ENCODE results near the gene MAST3. TPM values are rescaled to one million over a fixed set of nuclear protein-coding genes. Genes with fewer than 3 reads are reported as not detected.
A peak's percentile ranks its signal among the peaks of the same experiment; 100 is the strongest.

The MAST3 gene
- total RNA-seq, 1 experiment from 2014 or later = 11.5 TPM

- TF ChIP-seq IRF1 (CRISPR knock-in tag; IDR thresholded peaks at IDR 0.05) (no peak), ZBTB43 (CRISPR knock-in tag; IDR thresholded peaks at IDR 0.05) (no peak), ZNF121 (CRISPR knock-in tag; IDR thresholded peaks at IDR 0.05) (no peak), SMAD4 (CRISPR knock-in tag; IDR thresholded peaks at IDR 0.05) (no peak)
- DNase-seq (ENCODE audit: low spot score) (no peak), ATAC-seq (no peak)
- Mint-ChIP-seq H3K9me3 (no peaks in the 10 kb centered on the region), H3K27ac (no peak overlapping the region), H3K36me3 (no peaks in the 10 kb centered on the region), H3K4me1 (peaks cover 22% of the 10 kb centered on the region), H3K27me3 (ENCODE audit: low read depth) (peaks cover 19% of the 10 kb centered on the region), H3K4me3 (no peak overlapping the region)
- CTCF ChIA-PET = interaction anchor here (0.5 kb wide), 1 partner anchor 113 kb away, joined by 5 read pairs; no protein-coding TSS in a partner anchor
- POLR2A ChIA-PET = no interaction called here
These were observed 1.3 kb upstream of the MAST3 start for GRCh38 chr19:18096258-18096657.

DNA sequence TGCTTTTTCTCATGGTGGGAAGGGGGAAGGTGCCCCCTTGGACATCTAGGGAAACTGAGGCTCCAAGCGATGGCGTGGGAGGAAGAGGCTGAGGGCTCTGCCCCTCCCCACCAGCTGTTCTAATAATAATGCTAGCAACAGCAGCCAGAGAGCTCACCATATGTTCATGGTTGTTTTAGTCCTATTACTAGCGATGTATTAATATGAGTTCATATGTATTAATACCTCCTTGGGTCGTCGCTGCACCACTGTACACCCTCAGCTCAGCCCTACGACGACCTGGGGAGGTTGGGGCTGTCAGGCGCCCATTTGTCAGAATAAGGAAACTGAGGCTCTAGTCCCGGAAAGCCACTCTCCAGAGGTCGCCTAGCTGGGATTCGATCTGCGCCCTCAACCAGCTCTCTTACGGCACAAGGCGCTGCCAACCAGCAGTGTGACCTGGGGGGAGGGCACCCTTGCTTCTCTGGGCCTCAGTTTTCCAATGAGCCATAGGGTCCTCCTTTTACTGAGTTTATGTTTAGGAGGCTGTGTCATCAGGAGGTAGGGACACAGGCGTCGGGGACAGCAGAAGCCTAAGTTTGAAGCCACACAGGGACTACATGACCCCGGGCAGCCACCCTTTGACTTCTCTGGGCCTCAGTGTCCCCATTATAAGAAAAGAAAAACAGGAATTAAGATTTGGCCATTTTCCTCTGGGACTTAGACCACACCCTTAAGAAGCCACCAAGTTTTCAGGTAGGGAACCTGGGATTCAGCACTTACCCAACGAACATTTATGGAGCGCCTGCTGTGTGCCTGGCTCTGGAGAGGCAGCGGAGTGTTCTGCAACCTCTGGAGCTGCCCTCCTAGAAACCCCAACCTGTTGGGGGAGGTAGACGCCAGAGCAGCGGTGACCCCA lies 664 bp downstream of the MAST3 start:
- POLR2A ChIA-PET = no interaction called here
- Mint-ChIP-seq H3K36me3 (no peaks in the 10 kb centered on the region), H3K4me3 (peak overlapping the region; percentile 74), H3K9me3 (no peaks in the 10 kb centered on the region), H3K4me1 (peaks cover 25% of the 10 kb centered on the region), H3K27ac (no peak overlapping the region), H3K27me3 (ENCODE audit: low read depth) (peaks cover 19% of the 10 kb centered on the region)
- no peak for ATAC-seq
- no peak for DNase-seq (ENCODE audit: low spot score)
- TF ChIP-seq, protein P1, sequence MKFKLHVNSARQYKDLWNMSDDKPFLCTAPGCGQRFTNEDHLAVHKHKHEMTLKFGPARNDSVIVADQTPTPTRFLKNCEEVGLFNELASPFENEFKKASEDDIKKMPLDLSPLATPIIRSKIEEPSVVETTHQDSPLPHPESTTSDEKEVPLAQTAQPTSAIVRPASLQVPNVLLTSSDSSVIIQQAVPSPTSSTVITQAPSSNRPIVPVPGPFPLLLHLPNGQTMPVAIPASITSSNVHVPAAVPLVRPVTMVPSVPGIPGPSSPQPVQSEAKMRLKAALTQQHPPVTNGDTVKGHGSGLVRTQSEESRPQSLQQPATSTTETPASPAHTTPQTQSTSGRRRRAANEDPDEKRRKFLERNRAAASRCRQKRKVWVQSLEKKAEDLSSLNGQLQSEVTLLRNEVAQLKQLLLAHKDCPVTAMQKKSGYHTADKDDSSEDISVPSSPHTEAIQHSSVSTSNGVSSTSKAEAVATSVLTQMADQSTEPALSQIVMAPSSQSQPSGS (CRISPR knock-in tag; IDR thresholded peaks at IDR 0.05; ENCODE audit: borderline replicate concordance, low read depth) = no peak
- TF ChIP-seq IRF2 (CRISPR knock-in tag; IDR thresholded peaks at IDR 0.05; ENCODE audit: borderline replicate concordance, low read depth) = no peak
- no peak for TF ChIP-seq TCF7 (CRISPR knock-in tag; IDR thresholded peaks at IDR 0.05; ENCODE audit: low read depth)
- TF ChIP-seq, protein P2, sequence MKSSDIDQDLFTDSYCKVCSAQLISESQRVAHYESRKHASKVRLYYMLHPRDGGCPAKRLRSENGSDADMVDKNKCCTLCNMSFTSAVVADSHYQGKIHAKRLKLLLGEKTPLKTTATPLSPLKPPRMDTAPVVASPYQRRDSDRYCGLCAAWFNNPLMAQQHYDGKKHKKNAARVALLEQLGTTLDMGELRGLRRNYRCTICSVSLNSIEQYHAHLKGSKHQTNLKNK (CRISPR knock-in tag; IDR thresholded peaks at IDR 0.05) = no peak
- TF ChIP-seq ESRRA (CRISPR knock-in tag; IDR thresholded peaks at IDR 0.05; ENCODE audit: borderline replicate concordance) = no peak
- TF ChIP-seq, protein P3, sequence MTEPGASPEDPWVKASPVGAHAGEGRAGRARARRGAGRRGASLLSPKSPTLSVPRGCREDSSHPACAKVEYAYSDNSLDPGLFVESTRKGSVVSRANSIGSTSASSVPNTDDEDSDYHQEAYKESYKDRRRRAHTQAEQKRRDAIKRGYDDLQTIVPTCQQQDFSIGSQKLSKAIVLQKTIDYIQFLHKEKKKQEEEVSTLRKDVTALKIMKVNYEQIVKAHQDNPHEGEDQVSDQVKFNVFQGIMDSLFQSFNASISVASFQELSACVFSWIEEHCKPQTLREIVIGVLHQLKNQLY (CRISPR knock-in tag; IDR thresholded peaks at IDR 0.05) = no peak
- TF ChIP-seq E2F1 (CRISPR knock-in tag; IDR thresholded peaks at IDR 0.05) = no peak
- TF ChIP-seq, protein P4, sequence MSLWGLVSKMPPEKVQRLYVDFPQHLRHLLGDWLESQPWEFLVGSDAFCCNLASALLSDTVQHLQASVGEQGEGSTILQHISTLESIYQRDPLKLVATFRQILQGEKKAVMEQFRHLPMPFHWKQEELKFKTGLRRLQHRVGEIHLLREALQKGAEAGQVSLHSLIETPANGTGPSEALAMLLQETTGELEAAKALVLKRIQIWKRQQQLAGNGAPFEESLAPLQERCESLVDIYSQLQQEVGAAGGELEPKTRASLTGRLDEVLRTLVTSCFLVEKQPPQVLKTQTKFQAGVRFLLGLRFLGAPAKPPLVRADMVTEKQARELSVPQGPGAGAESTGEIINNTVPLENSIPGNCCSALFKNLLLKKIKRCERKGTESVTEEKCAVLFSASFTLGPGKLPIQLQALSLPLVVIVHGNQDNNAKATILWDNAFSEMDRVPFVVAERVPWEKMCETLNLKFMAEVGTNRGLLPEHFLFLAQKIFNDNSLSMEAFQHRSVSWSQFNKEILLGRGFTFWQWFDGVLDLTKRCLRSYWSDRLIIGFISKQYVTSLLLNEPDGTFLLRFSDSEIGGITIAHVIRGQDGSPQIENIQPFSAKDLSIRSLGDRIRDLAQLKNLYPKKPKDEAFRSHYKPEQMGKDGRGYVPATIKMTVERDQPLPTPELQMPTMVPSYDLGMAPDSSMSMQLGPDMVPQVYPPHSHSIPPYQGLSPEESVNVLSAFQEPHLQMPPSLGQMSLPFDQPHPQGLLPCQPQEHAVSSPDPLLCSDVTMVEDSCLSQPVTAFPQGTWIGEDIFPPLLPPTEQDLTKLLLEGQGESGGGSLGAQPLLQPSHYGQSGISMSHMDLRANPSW (CRISPR knock-in tag; conservative IDR thresholded peaks at IDR 0.05; ENCODE audit: low read depth) = no peak
- no peak for TF ChIP-seq ATF1 (CRISPR knock-in tag; IDR thresholded peaks at IDR 0.05)
- no peak for TF ChIP-seq RORB (CRISPR knock-in tag; IDR thresholded peaks at IDR 0.05)
- TF ChIP-seq MXD4 (CRISPR knock-in tag; IDR thresholded peaks at IDR 0.05; ENCODE audit: borderline replicate concordance) = no peak
- no peak for TF ChIP-seq RELA (CRISPR knock-in tag; IDR thresholded peaks at IDR 0.05; ENCODE audit: borderline replicate concordance)
- TF ChIP-seq FOXK1 (CRISPR knock-in tag; IDR thresholded peaks at IDR 0.05) = no peak
- TF ChIP-seq, protein P5, sequence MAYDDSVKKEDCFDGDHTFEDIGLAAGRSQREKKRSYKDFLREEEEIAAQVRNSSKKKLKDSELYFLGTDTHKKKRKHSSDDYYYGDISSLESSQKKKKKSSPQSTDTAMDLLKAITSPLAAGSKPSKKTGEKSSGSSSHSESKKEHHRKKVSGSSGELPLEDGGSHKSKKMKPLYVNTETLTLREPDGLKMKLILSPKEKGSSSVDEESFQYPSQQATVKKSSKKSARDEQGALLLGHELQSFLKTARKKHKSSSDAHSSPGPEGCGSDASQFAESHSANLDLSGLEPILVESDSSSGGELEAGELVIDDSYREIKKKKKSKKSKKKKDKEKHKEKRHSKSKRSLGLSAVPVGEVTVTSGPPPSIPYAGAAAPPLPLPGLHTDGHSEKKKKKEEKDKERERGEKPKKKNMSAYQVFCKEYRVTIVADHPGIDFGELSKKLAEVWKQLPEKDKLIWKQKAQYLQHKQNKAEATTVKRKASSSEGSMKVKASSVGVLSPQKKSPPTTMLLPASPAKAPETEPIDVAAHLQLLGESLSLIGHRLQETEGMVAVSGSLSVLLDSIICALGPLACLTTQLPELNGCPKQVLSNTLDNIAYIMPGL (CRISPR knock-in tag; IDR thresholded peaks at IDR 0.05) = no peak
- no peak for TF ChIP-seq JUN (CRISPR knock-in tag; IDR thresholded peaks at IDR 0.05)
- CTCF ChIA-PET = interaction anchor here (0.9 to 2.5 kb wide), 7 partner anchors 13 to 231 kb away, joined by 3 to 26 read pairs (median 3); partner anchors contain the start of gene ARRDC2

Measured in WTC11 (cell line).